NCI-H774 (cell line): ENCODE data around the gene NATD1.

Experiments used
- DNase-seq: peaks from one replicate; lab custom pipeline; 2025; lab: John Stamatoyannopoulos, UW

NATD1 gene

DNA sequence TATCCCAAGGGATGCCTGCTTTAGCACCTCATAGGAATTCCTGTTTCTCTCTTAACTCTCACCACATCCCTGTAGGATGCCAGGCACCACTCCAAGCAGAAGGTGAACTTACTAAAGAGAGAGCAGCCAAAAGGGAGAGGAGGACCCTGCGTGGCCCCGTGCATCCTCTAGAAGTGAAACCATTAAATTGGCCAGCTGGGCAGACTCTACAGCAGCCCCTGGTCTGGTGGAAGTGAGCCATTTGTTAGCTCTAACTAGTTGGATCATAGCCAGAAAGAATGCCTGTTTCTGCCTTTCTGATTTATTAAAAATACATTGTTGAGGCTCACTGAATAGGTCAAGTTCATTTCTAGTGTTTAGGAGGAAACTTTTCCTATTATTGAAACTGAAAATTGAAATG, 61.5 kb downstream of the NATD1 start:
- no peak for DNase-seq

DNA sequence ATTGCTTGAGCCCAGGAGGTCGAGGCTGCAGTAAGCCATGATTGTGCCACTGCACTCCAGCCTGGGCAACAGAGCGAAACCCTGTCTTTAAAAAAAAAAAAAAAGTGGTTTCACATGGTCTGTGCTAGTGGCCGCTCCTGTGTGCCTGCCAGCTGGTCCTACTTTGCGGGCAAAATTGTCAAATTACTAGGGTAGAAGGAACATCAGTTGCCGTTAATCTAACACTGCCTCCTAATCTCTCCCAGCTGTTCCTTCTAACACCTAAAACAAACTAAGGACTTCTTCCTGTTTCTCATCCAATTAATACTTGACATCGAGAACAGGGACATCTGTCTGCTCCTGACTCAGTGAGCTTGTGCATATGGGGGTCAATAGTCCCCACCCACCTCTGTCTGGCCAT, 63.1 kb downstream of the NATD1 start:
- no peak for DNase-seq

DNA sequence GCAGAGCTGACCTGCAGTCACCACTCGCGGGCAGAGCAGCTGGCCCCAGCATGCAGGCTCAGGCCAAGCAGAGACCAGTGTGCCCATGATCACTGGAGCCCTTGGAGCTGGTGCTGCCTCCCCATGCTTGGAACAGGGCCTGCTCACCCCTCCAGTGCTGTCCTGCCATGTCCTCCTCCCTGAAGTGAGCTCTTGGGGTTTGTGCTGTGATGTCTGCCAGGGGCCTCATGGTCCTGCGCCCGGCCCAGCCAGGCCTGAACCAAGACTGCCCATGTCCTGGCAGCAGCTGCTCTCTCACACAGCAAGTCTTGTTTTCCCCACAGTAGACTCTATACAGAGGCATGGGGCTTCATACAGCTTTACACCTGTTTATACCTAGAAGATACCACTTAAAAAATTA, 63.8 kb downstream of the NATD1 start:
- no peak for DNase-seq
